ENCODE data around the gene FOXR1.
"Not testable (repeated sequence)": the region's sequence is repeated elsewhere in the genome, so short reads cannot be mapped to it uniquely, and the experiment has no call there.

DNA sequence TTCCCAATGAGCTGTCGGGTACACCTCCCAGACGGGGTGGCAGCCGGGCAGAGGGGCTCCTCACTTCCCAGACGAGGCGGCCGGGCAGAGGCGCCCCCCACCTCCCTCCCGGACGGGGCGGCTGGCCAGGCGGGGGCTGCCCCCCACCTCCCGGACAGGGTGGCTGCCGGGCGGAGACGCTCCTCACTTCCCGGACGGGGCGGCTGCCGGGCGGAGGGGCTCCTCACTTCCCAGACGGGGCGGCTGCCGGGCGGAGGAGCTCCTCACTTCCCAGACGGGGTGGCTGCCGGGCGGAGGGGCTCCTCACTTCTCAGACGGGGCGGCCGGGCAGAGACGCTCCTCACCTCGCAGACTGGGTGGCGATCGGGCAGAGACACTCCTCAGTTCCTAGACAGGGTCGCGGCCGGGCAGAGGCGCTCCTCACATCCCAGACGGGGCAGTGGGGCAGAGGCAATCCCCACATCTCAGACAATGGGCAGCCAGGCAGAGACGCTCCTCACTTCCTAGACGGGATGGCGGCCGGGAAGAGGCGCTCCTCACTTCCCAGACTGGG is 20.0 kb downstream of the FOXR1 start:
- not testable (repeated sequence) for TF ChIP-seq EZH2 (IDR thresholded peaks at IDR 0.05; ENCODE audit: borderline replicate concordance, low read depth, low read length, severe bottlenecking); CTCF (IDR thresholded peaks at IDR 0.05; ENCODE audit: borderline replicate concordance, extremely low read depth, low read length, poor library complexity, severe bottlenecking)
